GM19023 (cell line): ENCODE measurements around the gene SLC37A1.
A peak's percentile ranks its signal among the peaks of the same experiment; 100 is the strongest.

ENCODE experiments used
- ATAC-seq: cut with Tn5 transposase; IDR thresholded peaks from one replicate; pipeline ENCODE4 v1.9.1; 2021; ENCODE audit warnings: mild to moderate bottlenecking, moderate library complexity; ENCODE audit not compliant: unreplicated experiment

Gene SLC37A1

DNA sequence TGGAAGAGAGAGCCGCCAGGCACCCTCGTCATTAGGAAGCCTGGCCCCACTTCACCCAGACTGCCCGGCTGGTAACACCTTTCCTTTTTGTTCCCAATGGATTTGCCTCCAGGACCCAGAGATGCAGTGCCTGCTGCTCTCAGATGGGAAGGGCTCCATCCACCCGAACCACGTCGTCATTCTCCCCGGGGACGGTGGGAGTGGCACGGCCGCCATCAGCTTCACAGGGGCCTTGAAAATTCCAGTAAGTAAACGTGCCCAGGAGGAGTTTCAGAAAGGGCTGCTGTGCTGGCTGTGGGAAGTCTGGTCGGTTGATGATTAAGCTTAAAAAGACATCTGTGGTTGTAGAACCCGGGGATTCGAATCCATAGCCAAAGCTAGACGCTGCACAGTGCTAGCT, 45.2 kb downstream of the SLC37A1 start:
- no peak for ATAC-seq

DNA sequence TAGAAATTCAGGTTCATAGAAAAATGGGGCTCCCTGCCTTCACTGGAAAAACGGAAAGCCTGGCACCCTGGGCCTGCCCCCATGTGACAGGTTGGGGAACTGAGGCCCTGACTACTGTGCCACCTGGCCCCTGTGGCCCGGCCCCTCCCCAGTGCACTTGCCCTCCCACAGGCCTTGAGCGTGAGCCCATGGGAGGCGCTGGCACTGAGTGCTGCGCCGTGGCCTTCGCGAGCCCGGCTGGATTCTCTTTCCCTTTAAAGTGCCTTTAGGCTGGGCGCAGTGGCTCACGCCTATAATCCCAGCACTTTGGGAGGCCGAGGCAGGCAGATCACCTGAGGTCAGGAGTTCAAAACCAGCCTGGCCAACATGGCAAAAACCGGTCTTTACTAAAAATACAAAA, 45.7 kb downstream of the SLC37A1 start:
- ATAC-seq = no peak

DNA sequence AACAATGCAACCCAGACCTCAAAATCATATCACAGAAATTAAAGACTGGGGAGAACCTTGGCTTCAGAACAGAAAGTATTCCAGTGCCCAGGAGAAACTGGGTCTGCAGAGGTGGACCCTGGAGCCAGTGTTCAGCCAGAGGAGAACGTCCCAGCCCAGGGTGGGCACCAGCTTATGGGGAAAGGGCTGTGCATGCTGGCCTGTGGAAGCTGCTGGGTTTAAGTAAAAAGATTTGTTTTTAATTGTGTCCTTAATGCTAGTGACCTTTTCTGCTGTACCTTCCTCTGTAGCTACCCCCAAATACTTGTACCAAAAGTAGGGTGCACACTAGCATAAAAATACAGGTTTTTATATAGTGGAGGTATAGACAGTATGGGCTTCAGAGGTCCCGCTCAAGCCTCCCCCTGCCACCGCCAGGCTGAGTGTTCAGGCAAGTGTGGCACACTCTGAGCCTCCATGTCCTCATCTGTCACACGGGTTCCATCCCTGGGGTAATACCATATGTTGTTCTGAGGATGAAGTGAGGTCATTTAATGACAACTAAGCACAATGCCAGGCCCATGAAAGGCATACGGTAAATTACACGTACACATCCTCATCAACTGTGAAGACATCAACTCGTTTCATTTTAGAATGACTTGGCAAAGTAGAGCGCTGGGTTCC, 47.0 kb downstream of the SLC37A1 start:
- ATAC-seq = no peak

DNA sequence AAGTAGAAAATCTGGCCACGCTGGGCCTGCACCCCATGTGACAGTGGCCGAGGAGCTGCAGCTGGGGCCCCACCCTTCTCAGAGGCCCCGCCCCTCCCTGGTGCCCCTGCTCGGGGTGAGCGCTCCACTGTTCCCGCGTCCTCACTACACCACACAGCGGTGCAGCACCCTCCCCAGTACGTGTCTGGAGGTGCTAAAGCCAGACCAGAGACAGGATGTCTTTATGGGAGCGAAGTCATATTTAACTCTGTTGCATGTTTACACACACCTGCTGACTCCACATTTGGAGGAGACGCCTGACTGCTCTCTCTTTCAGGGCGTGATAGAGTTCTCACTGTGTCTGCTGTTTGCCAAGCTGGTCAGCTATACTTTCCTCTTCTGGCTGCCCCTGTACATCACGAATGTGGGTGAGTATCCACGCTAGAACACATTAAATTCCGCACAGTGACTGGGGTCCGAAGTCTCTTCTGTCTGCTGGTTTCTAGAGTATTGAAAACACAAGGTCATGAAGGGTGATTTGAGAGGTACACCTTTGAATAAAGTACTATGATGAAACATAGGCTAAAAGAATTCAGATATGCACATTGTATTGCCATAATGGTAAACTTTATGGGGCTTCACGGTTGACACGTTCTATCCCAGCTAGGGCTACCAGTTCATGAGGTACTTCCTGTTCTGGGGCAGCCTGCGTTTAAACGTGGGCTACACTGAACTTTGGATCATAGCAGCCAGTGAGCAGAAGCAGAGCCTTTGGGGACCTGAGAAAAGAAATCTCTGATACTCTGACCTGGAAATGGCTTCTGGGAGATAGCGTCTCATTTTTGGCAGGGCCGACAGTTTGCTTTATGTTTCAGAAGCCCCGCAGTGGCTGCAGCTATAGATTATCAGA, 48.4 kb downstream of the SLC37A1 start:
- ATAC-seq = peak; percentile 55

DNA sequence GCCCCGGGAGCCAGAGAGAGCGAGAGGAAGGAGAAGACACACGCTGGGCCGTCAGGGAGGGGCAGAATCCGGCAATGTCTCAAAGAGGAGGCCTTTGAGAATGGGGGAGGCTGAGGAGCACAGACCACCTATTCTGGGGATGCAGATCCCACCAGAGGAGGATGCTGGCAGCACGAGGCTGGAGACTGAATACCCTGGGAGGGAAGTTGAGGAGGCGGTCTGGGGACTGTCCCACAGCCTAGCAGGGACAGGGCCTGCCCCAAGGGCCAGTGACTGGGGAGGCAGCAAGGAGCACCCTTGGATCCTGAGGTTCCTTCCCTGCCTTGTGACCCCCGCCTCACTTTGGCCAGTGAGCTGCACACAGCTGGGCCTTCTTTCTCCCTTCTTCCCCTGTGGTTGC, 49.2 kb downstream of the SLC37A1 start:
- ATAC-seq = no peak

DNA sequence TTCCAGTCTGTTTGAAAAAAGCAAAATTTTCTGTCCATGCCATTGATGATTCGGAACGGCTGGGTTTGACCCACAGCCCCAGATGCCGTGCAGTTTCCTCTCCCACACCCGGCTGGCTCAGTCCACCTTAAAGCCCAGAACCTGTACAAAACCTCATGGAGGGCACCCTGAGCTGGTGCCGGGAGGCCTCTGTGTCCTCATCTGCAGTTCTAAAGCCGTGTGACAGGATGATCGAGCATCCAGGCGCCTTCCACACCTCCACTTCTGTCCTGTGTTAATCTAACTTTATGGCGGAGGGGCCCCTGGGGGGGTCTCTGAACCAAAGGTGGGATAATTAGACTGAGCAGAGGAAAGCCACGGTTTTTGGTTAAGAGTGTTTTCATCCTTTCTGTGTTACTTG, 49.6 kb downstream of the SLC37A1 start:
- no peak for ATAC-seq

DNA sequence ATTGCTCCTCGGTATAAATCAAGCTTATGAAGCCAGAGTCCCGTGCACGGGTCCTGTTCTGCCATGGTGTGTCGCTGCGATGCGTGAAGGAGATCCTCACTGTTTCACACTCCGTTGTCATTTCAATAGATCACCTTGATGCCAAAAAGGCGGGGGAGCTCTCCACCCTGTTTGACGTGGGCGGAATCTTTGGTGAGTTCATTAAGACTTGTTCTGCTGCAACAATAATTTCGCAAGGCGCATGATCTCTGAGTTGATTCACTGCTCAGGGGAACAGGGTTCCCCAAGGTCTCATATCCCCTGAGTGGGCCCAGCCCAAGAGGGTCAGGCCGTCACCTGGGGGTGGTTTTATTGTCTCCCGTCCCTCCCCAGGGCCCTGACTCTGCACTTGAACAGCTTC, 50.0 kb downstream of the SLC37A1 start:
- ATAC-seq = no peak

DNA sequence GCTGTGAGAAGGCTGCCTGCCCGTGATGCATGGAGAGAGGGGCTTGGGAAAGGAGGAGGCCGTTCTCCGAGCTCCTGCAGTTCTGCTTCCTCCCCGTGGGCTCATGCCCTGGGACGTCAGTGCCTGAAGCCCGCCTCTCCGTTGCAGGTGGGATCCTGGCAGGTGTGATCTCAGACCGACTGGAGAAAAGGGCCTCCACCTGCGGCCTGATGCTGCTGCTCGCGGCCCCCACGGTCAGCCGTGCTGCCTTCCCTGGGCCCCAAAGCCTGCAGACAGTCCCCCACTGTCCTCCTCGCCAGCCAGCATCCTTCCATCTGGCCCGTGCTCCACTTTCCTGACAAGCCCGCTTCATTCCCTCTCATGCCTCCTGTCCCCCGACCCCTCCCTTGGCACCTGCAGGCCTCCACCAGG, 50.9 kb downstream of the SLC37A1 start:
- no peak for ATAC-seq

DNA sequence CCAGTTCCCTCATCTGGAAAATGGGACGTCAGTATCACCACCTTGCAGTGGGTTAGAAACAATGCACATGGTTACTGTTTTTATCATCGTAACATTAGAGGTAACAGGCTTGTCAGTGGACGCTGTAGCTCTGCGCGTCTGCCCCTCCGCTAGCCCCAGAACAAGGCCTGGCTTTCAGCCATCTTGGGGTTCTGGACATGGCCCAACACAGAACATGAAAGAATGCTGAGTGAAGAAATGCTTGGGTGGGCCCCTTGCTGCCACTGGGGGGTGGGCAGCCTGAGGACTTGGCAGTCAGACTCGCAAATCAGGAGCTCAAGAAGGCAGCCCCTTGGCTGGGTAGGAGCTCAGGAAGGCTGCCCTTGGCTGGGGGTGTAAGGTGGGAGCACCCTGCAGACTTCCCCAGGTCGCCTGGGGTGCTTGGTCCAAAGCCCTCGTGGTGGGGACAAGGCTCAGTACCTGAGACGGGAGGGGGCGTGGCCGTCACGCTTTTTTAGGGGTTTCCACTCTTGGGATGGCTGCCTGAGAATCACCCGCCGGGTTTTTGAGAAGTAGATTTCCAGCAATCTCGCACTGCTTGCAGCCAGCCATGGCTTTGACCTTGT, 51.7 kb downstream of the SLC37A1 start:
- ATAC-seq = no peak

DNA sequence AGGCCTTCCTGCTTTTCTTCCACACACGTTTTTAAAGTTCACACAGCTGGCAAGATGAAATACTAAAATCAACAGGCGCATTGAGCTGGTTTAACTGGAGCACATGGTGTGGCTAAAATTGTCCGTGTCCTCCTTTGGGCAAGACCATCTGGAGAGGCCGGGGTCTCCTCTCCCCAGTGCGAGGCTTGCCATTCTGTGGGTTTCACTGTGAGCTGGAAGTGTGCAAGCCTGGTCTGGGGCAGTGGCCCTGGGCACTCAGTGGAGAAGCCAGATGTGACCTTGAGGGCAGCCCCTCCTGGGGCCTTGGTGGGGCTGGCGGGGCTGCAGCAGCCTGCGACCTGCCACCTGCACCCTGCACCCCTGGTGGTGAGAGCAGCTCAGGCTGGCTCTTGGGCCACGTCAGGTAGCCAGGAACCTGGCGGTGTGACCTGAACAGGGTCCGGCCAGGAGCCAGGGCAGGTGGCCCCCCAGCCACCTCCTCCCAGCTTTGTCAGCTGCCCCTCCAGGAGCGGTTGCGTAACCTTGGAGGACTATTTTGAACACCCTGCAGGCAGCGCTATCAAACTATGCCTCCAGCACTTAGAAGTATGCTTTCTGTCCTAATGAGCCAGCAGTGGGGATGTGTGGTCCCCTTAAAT, 52.4 kb downstream of the SLC37A1 start:
- ATAC-seq = no peak

DNA sequence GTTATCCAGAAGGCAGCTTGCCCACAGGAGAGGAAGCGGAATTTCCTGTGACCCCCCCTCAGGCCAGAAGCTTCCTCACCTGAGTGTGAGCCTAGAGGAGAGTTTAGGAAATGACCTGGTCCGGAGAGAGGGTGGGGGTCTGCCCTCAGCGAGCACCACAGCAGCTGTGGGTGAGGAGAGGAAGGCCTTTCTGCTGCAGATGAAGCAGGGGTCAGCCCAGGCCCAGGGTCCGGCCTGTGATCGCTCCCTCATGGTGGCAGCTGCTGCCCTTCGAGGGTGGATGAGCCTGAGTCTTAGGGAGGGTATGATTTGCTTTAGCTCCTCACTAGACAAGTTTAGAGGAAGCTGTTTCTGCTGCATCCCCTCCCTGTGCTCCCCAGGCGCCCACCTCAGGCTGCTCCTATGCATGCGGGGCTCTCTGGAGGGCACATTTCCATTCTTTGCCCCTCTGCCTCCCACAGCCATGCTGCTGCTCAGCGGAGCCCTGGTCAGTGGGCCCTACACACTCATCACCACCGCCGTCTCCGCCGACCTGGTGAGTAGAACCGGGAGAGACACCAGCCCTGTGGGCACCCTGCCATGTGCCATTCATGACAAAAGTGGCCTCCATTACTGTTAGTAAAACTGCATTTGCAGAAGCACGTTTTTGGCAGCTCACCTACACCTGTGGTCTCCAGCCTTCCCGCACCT, 53.0 kb downstream of the SLC37A1 start:
- ATAC-seq = no peak

DNA sequence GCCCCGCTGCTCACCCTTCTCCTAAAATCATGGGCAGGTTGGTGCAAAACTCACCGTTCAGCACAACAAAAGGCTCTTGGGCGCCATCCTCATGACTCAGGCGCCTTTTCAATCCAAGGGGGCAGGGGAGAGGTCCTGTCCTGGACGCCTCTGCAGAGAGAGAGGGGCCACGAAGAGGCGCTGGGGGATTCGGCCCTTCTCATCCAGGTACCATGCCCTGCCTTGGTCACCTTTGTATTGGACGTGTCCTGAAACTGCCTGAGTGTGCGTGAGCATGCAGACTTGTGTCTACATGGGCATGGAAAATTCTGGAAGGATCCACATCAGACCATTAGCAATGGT, 53.5 kb downstream of the SLC37A1 start:
- ATAC-seq = no peak

DNA sequence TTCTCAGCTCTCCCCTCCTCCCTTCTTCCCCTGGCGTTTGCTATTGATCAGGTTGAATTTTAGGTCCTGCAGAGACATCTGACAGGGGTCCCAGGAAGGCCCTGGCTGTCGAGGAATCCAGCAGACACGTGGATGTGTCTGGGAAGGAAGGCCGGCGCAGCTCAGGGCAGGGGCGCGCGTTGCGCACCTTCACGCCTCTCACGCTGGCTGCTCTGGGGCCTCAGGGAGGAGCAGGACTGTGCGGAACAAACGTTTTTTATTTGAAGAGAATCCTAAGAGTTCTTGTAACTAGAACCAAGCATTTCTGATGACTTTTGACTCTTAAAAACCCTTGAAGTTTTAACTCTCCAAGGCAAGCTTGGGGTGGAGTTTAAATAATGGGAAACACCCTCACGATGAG, 54.2 kb downstream of the SLC37A1 start:
- ATAC-seq = no peak

DNA sequence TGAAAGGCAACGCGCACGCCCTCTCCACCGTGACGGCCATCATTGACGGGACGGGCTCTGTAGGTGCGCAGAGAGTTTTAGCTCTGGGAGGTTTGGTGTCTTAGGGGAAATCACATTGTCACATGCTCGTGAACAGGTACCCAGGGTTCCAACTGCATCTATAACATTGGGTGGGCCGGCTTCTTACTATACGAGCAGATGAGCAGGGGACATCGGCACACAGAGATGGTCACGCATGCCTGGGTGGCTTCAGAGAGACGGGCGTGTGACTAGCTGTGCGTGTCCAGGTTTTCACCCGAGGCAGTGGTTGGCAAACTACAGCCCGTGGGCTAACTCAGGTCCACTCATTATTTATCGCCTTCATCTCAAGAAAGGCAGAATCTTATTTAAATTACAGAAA, 54.7 kb downstream of the SLC37A1 start:
- no peak for ATAC-seq

DNA sequence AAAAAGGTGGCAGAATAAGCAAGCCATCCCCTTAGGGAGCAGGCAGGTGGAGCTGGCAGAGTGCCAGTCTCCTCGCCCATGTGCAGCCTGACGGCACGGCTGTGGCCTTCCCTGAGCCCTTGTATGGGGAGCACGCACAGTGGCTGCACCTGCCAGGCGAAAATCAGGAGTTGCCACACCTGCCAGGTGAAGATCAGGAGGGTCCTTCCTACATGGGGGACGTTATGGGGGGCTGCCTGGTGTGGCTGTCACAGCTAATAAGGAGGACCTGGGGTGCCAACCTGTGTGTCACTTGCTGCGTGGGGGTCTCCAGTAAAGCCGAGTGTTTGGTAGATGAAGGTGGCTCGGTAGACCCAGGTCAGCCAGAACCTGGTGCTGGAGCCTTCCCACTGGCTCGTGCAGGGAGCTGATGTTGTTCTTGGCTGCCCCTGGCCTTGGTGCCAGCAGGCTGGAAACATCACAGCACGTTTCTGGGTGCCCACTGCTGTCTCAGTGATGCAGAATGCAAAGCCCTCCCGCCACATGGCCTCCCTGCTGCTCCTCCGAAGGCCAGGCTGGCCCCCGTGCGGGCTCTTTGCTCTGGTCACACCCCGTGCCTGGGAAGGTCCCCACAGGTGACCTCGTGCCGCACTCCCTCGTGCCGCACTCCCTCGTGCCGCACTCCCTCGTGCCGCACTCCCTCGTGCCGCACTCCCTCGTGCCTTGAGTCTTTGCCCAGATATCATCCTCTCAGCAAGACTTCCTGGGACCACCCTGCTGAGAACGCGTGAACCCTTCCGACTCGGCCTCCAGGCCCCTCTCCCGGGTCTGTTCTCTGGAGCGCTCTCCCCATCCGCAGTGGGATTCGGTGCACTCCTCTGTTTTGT, 55.4 kb downstream of the SLC37A1 start:
- ATAC-seq = no peak

DNA sequence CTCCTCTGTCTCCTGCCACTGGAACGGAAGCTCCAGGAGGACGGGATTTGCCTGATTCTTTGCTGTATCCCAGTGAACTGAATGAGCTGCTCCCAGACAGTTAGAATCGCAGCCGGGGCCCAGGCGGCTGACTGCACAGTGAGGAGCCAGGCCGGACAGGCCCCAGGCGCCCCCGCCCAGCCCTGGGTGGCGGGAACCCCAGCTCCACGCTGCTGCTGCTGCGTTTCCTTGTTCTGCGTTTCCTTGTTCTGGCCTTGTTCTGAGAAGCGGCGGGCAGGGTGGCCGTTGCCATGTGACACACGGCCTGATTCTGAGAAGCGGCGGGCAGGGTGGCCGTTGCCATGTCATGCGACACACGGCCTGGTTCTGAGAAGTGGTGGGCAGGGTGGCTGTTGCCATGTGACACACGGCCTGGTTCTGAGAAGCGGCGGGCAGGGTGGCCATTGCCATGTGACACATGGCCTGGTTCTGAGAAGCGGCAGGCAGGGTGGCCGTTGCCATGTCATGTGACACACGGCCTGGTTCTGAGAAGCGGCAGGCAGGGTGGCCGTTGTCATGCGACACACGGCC, 56.2 kb downstream of the SLC37A1 start:
- ATAC-seq = no peak

DNA sequence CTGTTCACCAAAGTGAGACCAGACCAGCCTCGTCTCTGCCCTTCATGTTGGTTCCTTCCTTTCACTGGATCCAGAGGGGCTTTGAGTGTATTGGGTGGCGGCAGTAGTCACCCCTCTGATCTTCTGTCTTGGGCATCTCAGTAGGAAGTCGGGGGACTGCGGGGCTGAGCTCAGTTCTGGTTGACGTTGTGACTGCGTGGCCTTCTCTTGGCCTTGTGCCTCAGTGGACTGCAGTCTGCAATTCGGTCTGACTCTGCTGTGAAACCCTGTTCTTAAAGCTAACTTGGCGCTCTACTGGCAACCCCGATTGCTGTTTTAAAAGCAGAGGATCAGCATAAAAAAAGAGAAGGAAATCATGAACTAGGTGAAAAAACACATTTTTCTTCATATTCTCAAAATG, 56.7 kb downstream of the SLC37A1 start:
- ATAC-seq = no peak

DNA sequence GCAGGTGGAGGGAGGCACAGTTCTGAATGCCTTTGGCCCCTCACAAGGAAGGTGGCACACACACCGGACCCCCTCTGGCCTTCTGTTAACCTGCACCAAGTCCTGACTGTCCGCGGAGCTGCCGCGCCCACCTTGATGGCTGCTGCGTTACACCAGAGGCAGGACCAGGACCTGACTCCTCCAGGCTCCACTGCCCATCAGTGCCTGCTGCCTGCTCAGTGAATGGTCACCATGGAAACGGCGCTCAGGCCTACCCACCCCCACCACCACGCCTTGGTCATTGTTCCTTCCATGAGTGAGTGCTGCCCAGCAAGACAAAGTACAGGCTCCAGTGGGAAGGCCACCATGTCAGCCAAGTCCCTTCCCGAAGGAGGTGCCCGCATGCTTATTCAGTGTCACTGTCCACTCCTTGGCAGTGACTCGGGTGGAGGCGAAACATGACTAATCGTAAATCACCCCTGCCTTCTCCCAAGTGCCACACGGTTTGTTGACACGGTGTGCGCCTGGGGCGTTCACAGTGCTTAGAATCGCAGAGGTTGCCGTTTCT, 57.3 kb downstream of the SLC37A1 start:
- no peak for ATAC-seq

DNA sequence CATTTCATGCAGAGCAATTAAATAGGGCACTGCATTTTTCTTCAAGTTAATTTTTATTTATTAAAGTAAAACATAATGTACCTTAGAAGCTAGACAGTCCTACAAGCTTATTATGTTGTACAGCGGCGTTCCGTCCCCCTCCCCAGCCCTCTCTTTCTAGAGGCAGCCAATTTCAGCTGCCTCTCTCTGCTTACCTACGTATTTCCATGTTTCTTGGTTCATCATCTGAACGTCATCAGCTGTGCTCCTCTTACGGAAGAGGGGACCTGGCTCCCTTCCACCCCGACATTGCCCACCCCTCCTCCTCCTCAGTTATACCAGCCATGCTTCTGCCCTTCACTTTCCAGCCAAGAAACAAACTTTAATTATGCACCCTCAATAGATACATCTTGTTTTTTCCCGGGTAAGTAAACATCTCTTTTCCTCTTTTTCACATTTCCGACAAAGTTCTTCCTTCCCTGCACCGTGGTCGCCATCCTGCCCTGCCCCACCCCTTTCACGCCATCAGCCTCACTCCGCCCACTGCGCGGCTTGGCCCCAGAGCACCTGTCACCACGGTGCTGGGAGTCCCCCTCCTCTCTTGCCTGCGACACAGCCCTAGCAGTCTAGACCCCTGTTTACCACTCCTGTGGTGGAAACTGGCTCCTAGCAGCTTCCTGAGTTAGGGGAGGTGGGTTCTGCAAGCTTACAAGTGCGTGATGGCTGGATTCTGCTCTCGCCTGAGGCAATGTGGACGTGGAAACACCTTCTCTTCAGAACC, 57.9 kb downstream of the SLC37A1 start:
- ATAC-seq = no peak
